MM.1S (cell line): Measurements from ENCODE around the gene TMEM221.
A peak's percentile ranks its signal among the peaks of the same experiment; 100 is the strongest.

ENCODE experiments used
- DNase-seq: peaks from one replicate; pipeline ENCODE4 v3.0.0-alpha.2; 2015
- H2AFZ ChIP-seq: fragments of 300-600 bp; sonication (generic); 2 replicates; pipeline ENCODE4 v1.6.0; 2016; ENCODE audit warnings: antibody characterized with exemption, low read length
- H3F3A ChIP-seq: fragments of 300-600 bp; sonication (generic); 2 replicates; pipeline ENCODE4 v1.6.1; 2016; ENCODE audit warnings: mild to moderate bottlenecking, antibody characterized with exemption, low read length, moderate library complexity, mixed read lengths; ENCODE audit not compliant: insufficient read depth
- H3K27ac ChIP-seq: fragments of 300-600 bp; sonication (generic); 2 replicates; pipeline ENCODE4 v1.5.1; 2016; ENCODE audit warnings: mild to moderate bottlenecking, low read length
- H3K27me3 ChIP-seq: fragments of 300-600 bp; sonication (generic); replicated peaks from 2 replicates; pipeline ENCODE4 v1.6.0; 2016; ENCODE audit warnings: low read length; ENCODE audit not compliant: insufficient read depth
- H3K36me3 ChIP-seq: fragments of 300-600 bp; sonication (generic); replicated peaks from 2 replicates; pipeline ENCODE4 v1.6.1; 2016; ENCODE audit warnings: mild to moderate bottlenecking, low read length, mixed read lengths; ENCODE audit not compliant: insufficient read depth
- H3K4me1 ChIP-seq: fragments of 300-600 bp; sonication (generic); 2 replicates; pipeline ENCODE4 v1.6.1; 2016; ENCODE audit warnings: low read length, mixed read lengths
- H3K4me2 ChIP-seq: fragments of 300-600 bp; sonication (generic); 2 replicates; pipeline ENCODE4 v1.6.0; 2016; ENCODE audit warnings: low read depth, low read length
- H3K4me3 ChIP-seq: fragments of 300-600 bp; sonication (generic); 2 replicates; pipeline ENCODE4 v1.5.1; 2016; ENCODE audit warnings: low read length, mixed read lengths
- H3K79me2 ChIP-seq: fragments of 300-600 bp; sonication (generic); 2 replicates; pipeline ENCODE4 v1.6.1; 2016; ENCODE audit warnings: mixed run types, low read length, mixed read lengths
- H3K9ac ChIP-seq: fragments of 300-600 bp; sonication (generic); 2 replicates; pipeline ENCODE4 v1.6.1; 2016; ENCODE audit warnings: low read length, mixed read lengths
- H3K9me2 ChIP-seq: fragments of 300-600 bp; sonication (generic); replicated peaks from 2 replicates; pipeline ENCODE4 v1.6.1; 2016; ENCODE audit warnings: mild to moderate bottlenecking, low read length, mixed read lengths; ENCODE audit not compliant: insufficient read depth
- H3K9me3 ChIP-seq: fragments of 300-600 bp; sonication (generic); replicated peaks from 2 replicates; pipeline ENCODE4 v1.6.1; 2016; ENCODE audit warnings: mild to moderate bottlenecking, low read length, mixed read lengths; ENCODE audit not compliant: insufficient read depth
- H4K20me1 ChIP-seq: fragments of 300-600 bp; sonication (generic); 2 replicates; pipeline ENCODE4 v1.6.1; 2016; ENCODE audit warnings: mild to moderate bottlenecking, low read length, moderate library complexity, mixed read lengths; ENCODE audit not compliant: insufficient read depth
- CTCF ChIP-seq: fragments of 300-600 bp; sonication (generic); IDR thresholded peaks from 2 replicates; pipeline ENCODE4 v1.5.1; 2016; ENCODE audit warnings: antibody characterized with exemption, low read length, mixed read lengths
- EZH2 ChIP-seq: fragments of 300-600 bp; sonication (generic); optimal IDR thresholded peaks from 2 replicates; pipeline ENCODE3; 2017; ENCODE audit warnings: low read depth, mild to moderate bottlenecking, antibody characterized with exemption, low read length, mixed read lengths
- EZH2phosphoT487 ChIP-seq: fragments of 300-600 bp; sonication (generic); IDR thresholded peaks from 2 replicates; pipeline ENCODE4 v1.6.1; 2018; ENCODE audit warnings: antibody characterized with exemption, low read length

Gene TMEM221

GRCh38 chr19:17424743-17425365 is 23.6 kb downstream of the TMEM221 start:
- Histone ChIP-seq H3K27ac (no peak overlapping the region), H2AFZ (no peak overlapping the region), H3K27me3 (peaks cover 7% of the 10 kb centered on the region), H3K4me2 (no peak overlapping the region), H3K9me3 (no peaks in the 10 kb centered on the region), H3K79me2 (no peaks in the 10 kb centered on the region), H4K20me1 (no peaks in the 10 kb centered on the region), H3K9ac (no peak overlapping the region), H3F3A (peaks cover 7% of the 10 kb centered on the region; the same call in 1 of the 2 replicates), H3K4me1 (no peaks in the 10 kb centered on the region), H3K9me2 (no peaks in the 10 kb centered on the region), H3K4me3 (no peak overlapping the region), H3K36me3 (no peaks in the 10 kb centered on the region)
- TF ChIP-seq EZH2phosphoT487 (no peak), CTCF (peak; percentile 31)
- DNase-seq: no peak

DNA sequence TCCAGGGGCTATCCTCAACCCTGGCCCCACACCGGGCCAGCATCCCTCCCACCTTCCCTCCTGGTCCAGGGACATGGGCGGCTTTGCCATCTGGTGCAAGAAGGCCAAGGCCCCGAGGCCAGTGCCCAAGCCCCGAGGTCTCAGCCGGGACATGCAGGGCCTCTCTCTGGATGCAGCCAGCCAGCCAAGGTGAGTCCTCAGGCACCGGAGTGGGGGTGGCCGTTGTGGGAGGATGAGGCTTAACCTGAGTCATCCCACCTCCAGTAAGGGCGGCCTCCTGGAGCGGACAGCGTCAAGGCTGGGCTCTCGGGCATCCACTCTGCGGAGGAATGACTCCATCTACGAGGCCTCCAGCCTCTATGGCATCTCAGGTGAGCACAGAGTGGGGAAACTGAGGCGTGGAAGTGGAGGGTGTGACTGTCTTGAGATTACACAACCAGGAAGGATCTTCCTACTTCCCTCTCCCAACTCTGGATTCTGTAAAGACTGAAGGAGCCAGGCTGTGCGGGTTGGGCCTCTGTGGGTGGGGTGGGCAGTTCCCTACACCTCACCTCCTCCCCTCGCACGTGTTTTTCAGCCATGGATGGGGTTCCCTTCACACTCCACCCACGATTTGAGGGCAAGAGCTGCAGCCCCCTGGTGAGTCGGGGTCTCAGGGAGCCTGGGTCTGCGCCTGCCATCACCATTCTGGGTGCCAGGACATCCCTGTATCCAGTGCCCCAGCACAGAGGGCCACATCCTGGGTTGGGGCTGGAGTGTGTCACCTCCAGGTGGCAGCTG is 24.8 kb downstream of the TMEM221 start:
- H3K4me1 ChIP-seq: peaks cover 3% of the 10 kb centered on the region; the same call in 1 of the 2 replicates
- H4K20me1 ChIP-seq: no peaks in the 10 kb centered on the region
- H3K9me2 ChIP-seq: no peaks in the 10 kb centered on the region
- H2AFZ ChIP-seq: no peak overlapping the region
- no peaks in the 10 kb centered on the region for H3K9me3 ChIP-seq
- H3K27me3 ChIP-seq: no peaks in the 10 kb centered on the region
- no peak overlapping the region for H3K4me3 ChIP-seq
- H3K79me2 ChIP-seq: no peaks in the 10 kb centered on the region
- no peak overlapping the region for H3K4me2 ChIP-seq
- peaks cover 12% of the 10 kb centered on the region for H3F3A ChIP-seq
- no peak overlapping the region for H3K9ac ChIP-seq
- no peak for DNase-seq
- TF ChIP-seq CTCF (no peak), EZH2phosphoT487 (no peak), EZH2 (no peak)
- no peaks in the 10 kb centered on the region for H3K36me3 ChIP-seq
- H3K27ac ChIP-seq: no peak overlapping the region

- Histone ChIP-seq H3K4me2 (no peak overlapping the region), H3K36me3 (no peaks in the 10 kb centered on the region), H3K9me3 (no peaks in the 10 kb centered on the region), H3K79me2 (no peaks in the 10 kb centered on the region), H3K27ac (no peak overlapping the region), H3K4me1 (peaks cover 3% of the 10 kb centered on the region; the same call in 1 of the 2 replicates), H2AFZ (no peak overlapping the region), H3F3A (peaks cover 14% of the 10 kb centered on the region), H3K9me2 (no peaks in the 10 kb centered on the region), H3K9ac (no peak overlapping the region), H3K27me3 (no peaks in the 10 kb centered on the region), H3K4me3 (no peak overlapping the region), H4K20me1 (no peaks in the 10 kb centered on the region)
- TF ChIP-seq EZH2phosphoT487: no peak
- TF ChIP-seq EZH2: no peak
- DNase-seq: no peak
These were observed 26.5 kb downstream of the TMEM221 start for GRCh38 chr19:17421942-17422341.
